GM18909 (cell line): ENCODE data around the gene PHF21B.
"Not testable (repeated sequence)": the region's sequence is repeated elsewhere in the genome, so short reads cannot be mapped to it uniquely, and the experiment has no call there.

Source experiments
- ATAC-seq: cut with Tn5 transposase; IDR thresholded peaks from one replicate; pipeline ENCODE4 v1.9.1; 2021; ENCODE audit warnings: mild to moderate bottlenecking; ENCODE audit not compliant: unreplicated experiment, poor library complexity

The PHF21B gene

GRCh38 chr22:45009606-45010531 is at the start of gene PHF21B:
Gene PHF21B (minus strand): TSS chr22:45010005. CDS start chr22:45009549, 456 bp downstream.
- no peak for ATAC-seq

GRCh38 chr22:45059296-45059695 is 49.5 kb upstream of the PHF21B start:
- ATAC-seq: no peak

GRCh38 chr22:45058622-45058912 is 48.8 kb upstream of the PHF21B start:
- ATAC-seq: no peak

GRCh38 chr22:45055936-45056335 is 46.1 kb upstream of the PHF21B start:
- ATAC-seq: no peak

GRCh38 chr22:45053571-45053970 is 43.8 kb upstream of the PHF21B start:
- no peak for ATAC-seq

GRCh38 chr22:45053094-45053493 is 43.3 kb upstream of the PHF21B start:
- ATAC-seq: no peak

- not testable (repeated sequence) for ATAC-seq
Observed at GRCh38 chr22:45052665-45053064, 42.9 kb upstream of the PHF21B start.

- no peak for ATAC-seq
Observed at GRCh38 chr22:45051946-45052345, 42.1 kb upstream of the PHF21B start.

GRCh38 chr22:45051419-45051818 is 41.6 kb upstream of the PHF21B start:
- no peak for ATAC-seq

- ATAC-seq: no peak
Observed at GRCh38 chr22:45047260-45047659, 37.5 kb upstream of the PHF21B start.

- no peak for ATAC-seq
Observed at GRCh38 chr22:45045208-45045607, 35.4 kb upstream of the PHF21B start.

GRCh38 chr22:45042263-45042662 is 32.5 kb upstream of the PHF21B start:
- ATAC-seq: no peak

- no peak for ATAC-seq
Observed at GRCh38 chr22:45039133-45039532, 29.3 kb upstream of the PHF21B start.

GRCh38 chr22:45036154-45036553 is 26.3 kb upstream of the PHF21B start:
- ATAC-seq: no peak

GRCh38 chr22:45034821-45035220 is 25.0 kb upstream of the PHF21B start:
- no peak for ATAC-seq

GRCh38 chr22:45034156-45034555 is 24.4 kb upstream of the PHF21B start:
- no peak for ATAC-seq

- no peak for ATAC-seq
Observed at GRCh38 chr22:45033136-45033535, 23.3 kb upstream of the PHF21B start.

- no peak for ATAC-seq
Observed at GRCh38 chr22:45031629-45032403, 22.0 kb upstream of the PHF21B start.

- no peak for ATAC-seq
Observed at GRCh38 chr22:45029501-45029900, 19.7 kb upstream of the PHF21B start.

GRCh38 chr22:45026511-45026910 is 16.7 kb upstream of the PHF21B start:
- ATAC-seq: no peak

GRCh38 chr22:45023431-45023830 is 13.6 kb upstream of the PHF21B start:
- ATAC-seq: no peak
